IPS-18c (cell line): ENCODE data around the gene PAX1.

Experiments used
- H3K4me3 ChIP-seq: 2 replicates; pipeline ENCODE4 v1.7.0; 2013; ENCODE audit warnings: low read depth, mild to moderate bottlenecking, low read length, moderate library complexity; ENCODE audit not compliant: insufficient read depth
- H3K9me3 ChIP-seq: one replicate; pipeline ENCODE4 v1.6.1; 2013; ENCODE audit warnings: mild to moderate bottlenecking, low read length, moderate library complexity; ENCODE audit not compliant: control insufficient read depth, insufficient read depth

The PAX1 gene

DNA sequence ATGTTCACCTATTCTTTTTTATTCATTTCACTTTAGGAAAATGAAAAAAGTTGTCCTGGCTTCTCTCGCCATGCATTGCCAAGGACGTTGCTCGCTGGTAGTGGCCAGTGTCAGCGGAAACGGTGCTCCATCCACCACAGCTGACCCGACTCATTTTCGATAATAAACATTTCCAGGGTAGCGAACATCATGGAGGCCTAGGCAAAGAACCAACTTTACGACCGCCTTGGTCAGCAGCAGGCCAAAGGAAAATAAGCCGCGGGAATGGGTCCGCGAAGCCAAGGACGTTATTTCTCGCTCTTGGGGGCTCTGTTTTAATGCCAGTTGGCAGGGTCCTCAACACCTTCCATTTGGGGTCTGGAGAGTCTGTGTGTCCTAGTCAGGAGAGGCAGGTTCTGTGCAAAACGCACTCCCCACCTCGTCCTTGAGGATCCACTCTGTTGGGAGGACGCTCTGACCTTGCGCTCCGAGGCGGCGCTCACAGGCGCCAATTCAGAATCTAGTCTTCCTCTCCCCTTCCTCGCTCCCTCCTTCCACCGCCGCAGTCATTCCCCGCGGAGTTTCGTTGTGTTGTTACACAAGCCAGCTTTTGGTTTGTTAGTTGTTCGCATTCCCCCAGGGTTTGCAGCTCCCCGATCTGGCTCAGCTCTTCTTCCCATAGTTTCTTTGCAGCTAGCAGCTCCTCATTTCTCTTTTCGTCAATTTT, 4.1 kb upstream of the PAX1 start:
- peaks cover 4% of the 10 kb centered on the region for H3K9me3 ChIP-seq
- peak overlapping the region; percentile 21; the same call in 1 of the 2 replicates for H3K4me3 ChIP-seq

DNA sequence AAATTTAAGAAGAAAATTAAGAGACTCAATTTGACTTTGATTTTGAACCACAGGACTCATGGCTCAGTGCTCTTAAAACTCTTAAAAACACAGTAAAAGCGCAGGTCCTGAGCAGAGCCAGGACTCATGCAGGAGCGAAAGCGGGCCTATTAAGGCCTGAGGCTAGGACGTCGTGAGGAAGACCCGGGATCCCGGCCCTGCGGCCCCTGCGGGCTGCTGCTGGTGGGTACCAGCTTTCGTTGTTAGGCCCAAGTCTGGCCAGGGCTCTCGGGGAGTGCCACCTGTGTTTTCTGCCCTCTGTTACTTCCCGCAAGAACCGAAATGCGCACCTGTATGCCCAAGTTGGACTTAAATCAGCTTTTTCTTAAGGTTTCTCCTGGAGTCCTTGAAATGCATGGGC, 3.4 kb upstream of the PAX1 start:
- peaks cover 4% of the 10 kb centered on the region for H3K9me3 ChIP-seq
- H3K4me3 ChIP-seq, result no peak overlapping the region

- Histone ChIP-seq H3K9me3 (peaks cover 4% of the 10 kb centered on the region), H3K4me3 (peak overlapping the region; percentile 36; the same call in 1 of the 2 replicates)
These were observed 2.7 kb upstream of the PAX1 start for GRCh38 chr20:21702553-21703470.

DNA sequence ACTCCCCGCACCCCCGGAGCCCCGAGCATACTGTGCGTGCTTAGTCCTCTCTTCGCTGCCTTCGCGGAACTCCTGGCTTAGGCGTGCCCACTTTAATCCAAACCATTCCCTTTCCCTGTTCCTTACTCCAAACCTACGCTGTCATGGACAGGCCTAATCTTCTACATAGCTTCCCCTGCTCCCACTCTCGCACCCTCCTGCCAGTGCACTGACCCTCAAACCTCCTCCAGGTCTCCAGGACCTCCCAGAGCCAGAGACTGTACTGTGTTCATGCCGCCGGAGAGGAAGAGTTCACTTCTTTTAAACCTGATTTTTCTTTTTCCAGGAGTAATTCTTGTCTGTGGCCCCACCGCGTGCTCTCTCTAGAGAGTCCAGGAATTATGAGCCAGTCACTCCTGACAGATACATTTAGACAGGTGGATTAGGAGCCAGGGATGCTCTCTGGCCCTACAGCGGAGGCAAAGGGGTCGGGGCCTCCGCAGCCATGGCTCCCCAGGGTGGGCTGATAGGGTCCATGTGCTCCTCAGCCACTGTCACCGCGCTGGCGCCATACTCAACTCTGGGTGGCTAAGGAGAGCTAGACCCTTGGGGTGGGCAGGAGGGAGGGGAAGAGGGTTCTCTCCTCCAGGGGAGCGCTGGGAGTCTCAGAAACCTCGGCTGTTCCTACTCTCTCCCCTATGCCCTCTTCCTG, 1.6 kb upstream of the PAX1 start:
- Histone ChIP-seq H3K9me3 (peaks cover 4% of the 10 kb centered on the region), H3K4me3 (no peak overlapping the region)

DNA sequence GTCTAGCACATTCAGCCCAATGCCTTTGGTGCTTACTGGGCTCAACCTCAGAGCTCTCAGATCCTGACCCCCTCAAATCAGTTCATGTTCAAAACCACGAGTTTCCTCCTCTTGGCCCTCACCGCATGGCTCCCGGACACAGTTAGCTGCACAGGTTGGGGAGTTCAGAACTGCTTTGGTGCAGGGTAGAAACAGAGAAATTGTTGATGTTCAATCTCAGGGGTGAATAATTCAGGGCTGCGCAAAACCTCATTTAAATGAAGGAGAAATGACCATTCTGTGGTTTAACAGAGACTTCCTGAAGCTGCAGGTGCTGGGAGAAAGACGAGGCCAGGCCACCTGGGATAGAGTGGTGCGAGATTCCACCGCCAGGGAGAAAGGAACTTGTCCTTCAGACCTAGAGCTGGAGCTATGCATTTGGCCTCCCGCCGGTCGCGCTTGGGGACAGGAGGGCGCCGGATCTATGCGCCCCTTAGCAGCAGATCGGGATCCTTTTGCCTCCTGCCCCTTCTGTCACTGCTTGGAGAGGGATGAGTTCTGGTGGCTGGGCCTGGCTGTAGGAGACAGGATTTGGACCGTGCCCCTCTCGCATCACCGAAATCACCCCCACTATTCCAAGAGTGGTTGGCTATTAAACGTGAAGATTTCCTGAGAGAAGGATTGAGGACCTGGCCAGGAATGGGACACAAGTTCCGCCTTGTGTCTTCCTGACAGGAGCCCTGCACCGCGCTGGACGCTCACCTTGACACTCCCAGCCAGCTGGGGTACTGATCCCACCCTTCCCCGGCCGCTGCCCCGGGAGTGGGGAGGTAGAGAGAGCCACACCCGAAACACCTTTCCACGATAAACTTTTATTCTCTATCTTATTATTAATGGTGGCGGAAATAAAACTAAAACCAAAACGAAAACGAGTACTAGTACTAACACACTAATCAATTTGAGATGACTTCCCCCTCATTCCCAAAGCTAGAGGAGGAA, 767 bp upstream of the PAX1 start:
- no peak overlapping the region for H3K4me3 ChIP-seq
- peaks cover 4% of the 10 kb centered on the region for H3K9me3 ChIP-seq

DNA sequence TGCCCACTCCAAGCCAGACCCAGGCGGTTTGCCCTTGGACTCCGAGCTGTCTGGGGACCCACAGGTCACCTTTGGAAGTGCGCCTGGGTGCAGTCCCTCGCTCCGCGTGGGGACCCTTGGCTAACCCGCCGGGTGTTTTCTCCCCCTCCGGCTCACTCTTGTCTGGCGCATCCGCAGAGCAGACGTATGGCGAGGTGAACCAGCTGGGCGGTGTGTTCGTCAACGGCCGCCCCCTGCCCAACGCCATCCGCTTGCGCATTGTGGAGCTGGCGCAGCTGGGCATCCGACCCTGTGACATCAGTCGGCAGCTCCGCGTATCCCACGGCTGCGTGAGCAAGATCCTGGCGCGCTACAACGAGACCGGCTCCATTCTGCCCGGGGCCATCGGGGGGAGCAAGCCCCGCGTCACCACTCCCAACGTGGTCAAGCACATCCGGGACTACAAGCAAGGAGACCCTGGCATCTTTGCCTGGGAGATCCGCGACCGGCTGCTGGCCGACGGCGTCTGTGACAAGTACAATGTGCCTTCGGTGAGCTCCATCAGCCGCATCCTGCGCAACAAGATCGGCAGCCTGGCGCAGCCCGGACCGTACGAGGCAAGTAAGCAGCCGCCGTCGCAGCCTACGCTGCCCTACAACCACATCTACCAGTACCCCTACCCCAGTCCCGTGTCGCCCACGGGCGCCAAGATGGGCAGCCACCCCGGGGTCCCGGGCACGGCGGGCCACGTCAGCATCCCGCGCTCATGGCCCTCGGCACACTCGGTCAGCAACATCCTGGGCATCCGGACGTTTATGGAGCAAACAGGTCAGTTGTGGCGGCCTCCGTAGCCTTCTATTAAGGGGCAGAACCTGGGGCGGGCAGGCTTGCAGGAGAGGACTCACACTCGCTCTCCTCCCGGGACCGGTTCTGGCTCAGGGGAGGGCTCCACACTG, 1.1 kb downstream of the PAX1 start:
- peak overlapping the region; percentile 28 for H3K4me3 ChIP-seq

DNA sequence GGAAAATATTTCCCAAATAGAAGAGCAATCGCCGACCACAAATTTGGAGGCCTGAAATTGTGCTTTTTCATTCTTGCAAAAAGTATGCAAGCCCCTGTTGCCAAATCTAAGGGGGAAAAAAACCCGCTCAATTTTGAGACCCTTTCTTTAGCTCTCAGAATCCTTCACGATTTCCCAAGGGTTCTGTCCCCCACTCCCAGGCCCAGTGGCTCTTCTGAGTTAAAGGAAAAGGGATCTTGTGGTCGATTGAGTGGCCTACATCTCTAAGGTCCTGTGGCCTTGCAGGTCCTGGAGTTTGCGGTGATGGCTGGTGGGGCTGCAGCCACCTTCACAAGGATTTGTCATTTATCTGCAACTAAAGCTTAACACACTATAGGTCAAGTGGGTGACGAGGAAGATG, 1.8 kb downstream of the PAX1 start:
- H3K9me3 ChIP-seq, result peaks cover 4% of the 10 kb centered on the region

More for the DNA sequence above, 1.1 kb downstream of the PAX1 start:
- H3K9me3 ChIP-seq, result peaks cover 4% of the 10 kb centered on the region

GRCh38 chr20:21707999-21708737, 2.7 kb downstream of the PAX1 start:
- H3K9me3 ChIP-seq, result peaks cover 6% of the 10 kb centered on the region
- no peak overlapping the region for H3K4me3 ChIP-seq

More for the DNA sequence above, 1.8 kb downstream of the PAX1 start:
- no peak overlapping the region for H3K4me3 ChIP-seq

- H3K4me3 ChIP-seq, result no peak overlapping the region
These were observed 3.5 kb downstream of the PAX1 start for GRCh38 chr20:21708738-21709534.

GRCh38 chr20:21709535-21709904, 4.1 kb downstream of the PAX1 start:
- H3K9me3 ChIP-seq, result peaks cover 6% of the 10 kb centered on the region
- H3K4me3 ChIP-seq, result no peak overlapping the region

More at GRCh38 chr20:21708738-21709534, 3.5 kb downstream of the PAX1 start:
- H3K9me3 ChIP-seq, result peaks cover 6% of the 10 kb centered on the region

GRCh38 chr20:21710341-21710740, 4.9 kb downstream of the PAX1 start:
- Histone ChIP-seq H3K9me3 (peaks cover 6% of the 10 kb centered on the region), H3K4me3 (no peak overlapping the region)

DNA sequence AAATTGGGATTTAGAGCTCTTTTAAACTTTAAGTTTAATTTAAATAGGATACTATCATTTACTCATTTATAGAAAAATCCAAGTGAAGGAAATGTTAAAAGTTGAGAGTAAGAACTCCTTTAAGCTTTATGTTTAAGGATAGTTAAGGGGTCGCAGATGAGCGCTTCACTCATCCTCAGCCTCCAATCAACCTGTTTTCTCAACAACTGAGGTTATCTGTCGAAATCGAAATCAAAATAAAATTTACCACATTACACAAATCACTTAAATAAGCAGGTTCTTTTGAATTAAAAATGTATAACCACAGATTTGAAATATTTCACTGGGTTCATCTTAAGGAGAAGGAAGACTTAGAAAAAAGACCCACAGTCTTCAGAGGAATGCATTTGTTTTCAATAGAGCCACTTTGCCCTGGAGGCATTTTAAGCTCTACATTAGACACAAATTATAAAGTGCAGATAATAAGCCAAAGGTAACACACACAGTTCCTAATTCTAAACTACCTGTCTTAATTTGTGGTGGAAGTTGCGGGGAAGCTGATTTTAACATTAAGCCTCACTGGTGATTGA, 5.5 kb downstream of the PAX1 start:
- peaks cover 4% of the 10 kb centered on the region for H3K9me3 ChIP-seq
- H3K4me3 ChIP-seq, result no peak overlapping the region

DNA sequence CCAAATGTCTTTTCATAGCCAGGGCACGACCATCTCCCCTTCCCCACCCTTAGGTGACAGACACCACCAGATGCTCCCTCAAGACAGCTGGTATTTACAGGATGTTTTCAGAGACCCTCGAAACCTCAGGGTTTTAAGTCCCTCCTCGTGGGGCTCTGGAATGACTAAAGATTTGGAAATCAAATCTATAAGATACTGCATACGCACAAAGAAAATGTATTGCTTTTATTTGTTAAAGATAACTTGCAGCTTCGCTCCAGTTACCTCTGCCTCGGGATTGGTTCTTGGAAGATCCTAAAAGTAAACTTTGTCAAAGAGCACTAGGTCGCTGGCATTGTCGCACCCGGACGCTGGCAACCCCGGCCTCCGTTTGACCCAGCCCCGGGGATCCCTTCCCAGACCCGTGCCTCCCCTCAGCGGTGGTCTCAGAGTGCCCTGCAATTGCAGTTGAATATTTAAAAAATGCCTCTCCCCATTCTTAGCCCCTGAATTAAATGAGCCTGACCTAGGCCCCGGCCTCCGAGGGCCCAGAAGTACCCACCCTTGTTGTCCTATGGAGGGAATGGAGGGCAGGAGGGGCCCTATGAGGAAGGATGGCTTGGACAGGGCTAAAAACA, 7.1 kb downstream of the PAX1 start:
- peaks cover 2% of the 10 kb centered on the region for H3K9me3 ChIP-seq
- H3K4me3 ChIP-seq, result no peak overlapping the region

- Histone ChIP-seq H3K4me3 (peak overlapping the region; percentile 43; the same call in 1 of the 2 replicates), H3K9me3 (peaks cover 2% of the 10 kb centered on the region)
These were observed 8.0 kb downstream of the PAX1 start for GRCh38 chr20:21713470-21713869.
